ENCODE data around the gene TYK2.
"Not testable (repeated sequence)": the region's sequence is repeated elsewhere in the genome, so short reads cannot be mapped to it uniquely, and the experiment has no call there.

The TYK2 gene

DNA sequence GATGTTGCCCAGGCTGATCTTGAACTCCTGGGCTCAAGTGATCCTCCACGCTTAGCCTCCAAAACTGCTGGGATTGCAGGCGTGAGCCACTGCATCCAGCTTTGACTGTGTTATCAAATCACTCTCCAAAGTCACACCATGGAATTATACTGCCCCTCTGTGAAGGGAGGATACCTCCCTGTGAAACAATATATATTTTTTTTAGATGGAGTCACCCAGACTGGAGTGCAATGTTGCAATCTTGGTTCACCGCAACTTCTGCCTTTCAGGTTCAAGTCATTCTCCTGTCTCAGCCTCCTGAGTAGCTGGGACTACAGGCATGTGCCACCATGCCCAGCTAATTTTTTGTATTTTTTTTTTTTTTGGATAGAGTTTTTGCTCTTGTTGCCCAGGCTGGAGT is 7.7 kb downstream of the TYK2 start:
- DNase-seq (ENCODE audit: low read depth) = no peak

- DNase-seq (ENCODE audit: low read depth) = no peak
Measured at GRCh38 chr19:10368101-10368803, 12.1 kb downstream of the TYK2 start.

- DNase-seq (ENCODE audit: low read depth) = not testable (repeated sequence)
Measured at GRCh38 chr19:10366950-10367512, 13.3 kb downstream of the TYK2 start.

- DNase-seq (ENCODE audit: low read depth) = no peak
Measured at GRCh38 chr19:10365518-10365917, 14.9 kb downstream of the TYK2 start.

- no peak for DNase-seq (ENCODE audit: low read depth)
Measured at GRCh38 chr19:10364644-10365043, 15.7 kb downstream of the TYK2 start.

DNA sequence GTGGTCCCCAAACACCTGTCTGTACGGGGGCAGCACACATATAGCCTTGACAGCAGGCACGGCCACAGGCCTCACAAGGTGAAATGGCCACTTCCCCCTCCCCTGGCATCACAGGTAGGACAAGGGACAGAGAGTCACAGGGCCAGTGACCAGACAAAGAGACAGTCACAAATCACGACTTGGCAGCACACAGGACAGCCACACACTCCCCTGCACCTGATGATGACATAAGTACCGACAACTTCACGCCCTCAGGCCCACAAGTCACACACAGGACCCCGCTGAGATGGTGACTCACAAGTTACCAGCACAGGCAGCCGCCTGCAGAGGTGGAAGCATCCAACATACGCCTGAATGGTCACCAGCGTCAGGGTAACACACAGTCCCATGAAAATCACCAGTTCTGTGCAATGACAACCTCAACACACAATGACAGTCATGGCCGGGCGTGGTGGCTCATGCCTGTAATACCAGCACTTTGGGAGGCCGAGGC is 16.5 kb downstream of the TYK2 start:
- DNase-seq (ENCODE audit: low read depth) = no peak

DNA sequence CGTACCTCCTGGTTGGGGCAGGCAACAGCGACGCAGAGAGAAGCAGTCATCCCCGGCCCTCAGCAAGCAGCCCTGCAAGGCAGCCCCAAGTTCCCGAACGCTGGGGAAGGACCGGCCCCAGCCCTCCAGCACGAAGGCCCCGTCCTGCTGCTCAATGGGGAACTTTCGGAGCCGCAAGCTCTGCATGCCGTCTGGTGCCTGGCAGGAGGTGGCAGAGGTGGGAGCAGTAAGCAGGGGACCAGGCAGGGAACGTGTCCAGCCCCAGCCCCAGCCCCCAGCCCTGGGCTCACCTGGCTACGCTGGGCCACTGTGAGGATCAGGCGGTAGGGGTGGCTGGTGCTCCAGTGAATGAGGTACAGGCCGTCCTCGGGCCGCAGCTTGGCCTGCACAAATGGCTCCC is 18.1 kb downstream of the TYK2 start:
- no peak for DNase-seq (ENCODE audit: low read depth)

GRCh38 chr19:10361569-10362011 is 18.8 kb downstream of the TYK2 start:
- no peak for DNase-seq (ENCODE audit: low read depth)

DNA sequence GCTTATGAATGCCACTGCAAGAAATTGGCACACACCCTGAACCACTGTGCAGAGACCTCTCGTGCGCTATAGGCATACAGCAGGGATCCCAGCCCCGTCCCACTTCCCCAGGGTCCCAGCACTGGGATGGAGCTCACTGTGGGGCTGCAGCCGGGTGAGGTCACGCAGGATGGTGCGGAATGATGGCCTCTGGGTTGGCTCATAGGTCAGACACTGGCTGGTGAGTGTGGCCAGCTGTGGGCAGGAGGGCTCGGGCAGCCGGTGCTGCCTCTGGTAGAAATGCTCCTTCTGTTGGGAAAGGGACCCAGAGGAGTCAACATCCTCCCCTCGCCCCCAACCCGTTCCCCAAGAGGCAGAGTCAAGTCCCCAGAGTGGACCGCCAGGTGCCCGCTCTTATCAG is 23.9 kb downstream of the TYK2 start:
- DNase-seq (ENCODE audit: low read depth) = no peak

DNA sequence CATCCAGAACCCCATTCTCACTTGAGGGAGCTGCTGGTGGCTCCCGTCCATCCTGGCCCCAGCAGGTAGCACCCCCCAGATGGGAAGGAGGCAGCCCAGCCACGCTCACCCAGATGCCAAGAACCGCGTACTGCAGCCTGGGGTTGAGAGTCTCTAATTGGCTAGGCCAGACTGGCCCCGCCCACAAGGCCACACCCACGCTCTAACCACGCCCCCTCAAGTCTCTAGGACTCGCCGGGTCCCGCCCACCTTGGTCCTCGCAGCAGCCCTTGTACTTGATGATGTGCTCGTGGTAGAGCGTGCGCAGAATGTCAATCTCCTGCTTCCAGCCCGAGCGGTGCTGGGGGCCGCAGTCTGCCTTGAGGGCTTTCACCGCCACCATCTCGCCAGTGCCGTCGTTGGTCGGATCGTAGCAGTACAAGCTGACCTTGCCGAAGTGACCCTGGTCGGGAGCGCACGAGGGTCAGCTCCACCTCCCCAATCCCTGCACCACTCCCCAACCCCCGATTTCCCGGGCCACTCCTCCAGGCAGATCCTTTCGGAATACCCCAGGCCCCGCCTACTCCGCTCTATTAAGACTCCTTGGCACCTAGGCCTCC is 26.5 kb downstream of the TYK2 start:
- no peak for DNase-seq (ENCODE audit: low read depth)

- DNase-seq (ENCODE audit: low read depth) = no peak
Measured at GRCh38 chr19:10352764-10353671, 27.4 kb downstream of the TYK2 start.

- peak; percentile 57 for DNase-seq (ENCODE audit: low read depth)
Measured at GRCh38 chr19:10346509-10346908, 33.9 kb downstream of the TYK2 start.

DNA sequence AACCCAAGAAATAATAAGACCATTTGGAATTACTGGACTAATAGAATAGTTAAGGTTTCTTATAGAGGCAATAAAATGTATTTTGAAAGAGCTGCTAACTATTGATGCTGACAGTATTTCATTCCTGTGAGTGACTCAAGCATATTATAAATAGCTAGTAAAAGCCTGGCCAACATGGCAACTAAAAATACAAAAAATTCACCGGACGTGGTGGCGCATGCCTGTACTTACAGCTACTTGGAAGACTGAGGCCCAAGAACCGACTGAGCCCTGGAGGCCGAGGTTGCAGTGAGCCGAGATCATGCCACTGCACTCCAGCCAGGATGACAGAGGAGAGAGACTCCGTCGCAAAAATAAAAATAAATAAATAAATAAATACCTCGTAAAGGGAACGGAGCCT is 35.6 kb downstream of the TYK2 start:
- no peak for DNase-seq (ENCODE audit: low read depth)

DNA sequence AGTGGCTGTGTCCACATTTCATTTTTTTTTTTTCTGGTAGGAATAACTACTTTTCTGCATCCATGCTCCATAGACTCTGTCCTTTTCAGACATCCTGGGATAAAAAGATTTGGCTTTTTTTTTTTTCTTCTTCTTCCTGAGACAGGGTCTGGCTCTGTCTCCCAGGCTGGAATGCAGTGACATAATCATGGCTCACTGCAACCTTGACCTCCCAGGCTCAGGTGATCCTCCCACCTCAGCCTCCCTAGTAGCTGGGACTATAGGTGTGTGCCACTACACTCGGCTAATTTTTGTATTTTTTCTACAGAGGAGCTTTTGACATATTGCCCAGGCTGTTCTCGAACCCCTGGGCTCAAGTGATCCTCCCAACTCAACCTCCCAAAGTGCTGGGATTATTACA is 36.9 kb downstream of the TYK2 start:
- no peak for DNase-seq (ENCODE audit: low read depth)

- no peak for DNase-seq (ENCODE audit: low read depth)
Measured at GRCh38 chr19:10339977-10340376, 40.4 kb downstream of the TYK2 start.

- DNase-seq (ENCODE audit: low read depth) = no peak
Measured at GRCh38 chr19:10339380-10339960, 40.9 kb downstream of the TYK2 start, which contains the start of gene ICAM3. Gene ICAM3, minus strand, starts transcription at chr19:10339624. Its CDS starts 10 bp downstream, at chr19:10339614.

- no peak for DNase-seq (ENCODE audit: low read depth)
Measured at GRCh38 chr19:10338940-10339339, 41.4 kb downstream of the TYK2 start.

DNA sequence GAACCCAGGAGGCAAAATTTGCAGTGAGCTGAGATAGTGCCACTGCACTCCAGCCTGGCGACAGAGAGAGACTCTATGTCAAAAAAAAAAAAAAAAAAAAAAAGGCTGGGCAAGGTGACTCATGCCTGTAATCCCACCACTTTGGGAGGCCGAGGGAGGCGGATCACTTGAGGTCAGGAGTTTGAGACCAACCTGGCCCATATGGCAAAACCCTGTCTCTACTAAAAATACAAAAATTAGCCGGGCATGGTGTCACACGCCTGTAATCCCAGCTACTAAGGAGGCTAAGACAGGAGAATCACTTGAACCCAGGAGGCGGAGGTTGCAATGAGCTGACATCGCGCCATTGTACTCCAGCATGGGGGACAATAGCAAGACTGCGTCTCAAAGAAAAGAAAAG is 43.6 kb downstream of the TYK2 start:
- not testable (repeated sequence) for DNase-seq (ENCODE audit: low read depth)

DNA sequence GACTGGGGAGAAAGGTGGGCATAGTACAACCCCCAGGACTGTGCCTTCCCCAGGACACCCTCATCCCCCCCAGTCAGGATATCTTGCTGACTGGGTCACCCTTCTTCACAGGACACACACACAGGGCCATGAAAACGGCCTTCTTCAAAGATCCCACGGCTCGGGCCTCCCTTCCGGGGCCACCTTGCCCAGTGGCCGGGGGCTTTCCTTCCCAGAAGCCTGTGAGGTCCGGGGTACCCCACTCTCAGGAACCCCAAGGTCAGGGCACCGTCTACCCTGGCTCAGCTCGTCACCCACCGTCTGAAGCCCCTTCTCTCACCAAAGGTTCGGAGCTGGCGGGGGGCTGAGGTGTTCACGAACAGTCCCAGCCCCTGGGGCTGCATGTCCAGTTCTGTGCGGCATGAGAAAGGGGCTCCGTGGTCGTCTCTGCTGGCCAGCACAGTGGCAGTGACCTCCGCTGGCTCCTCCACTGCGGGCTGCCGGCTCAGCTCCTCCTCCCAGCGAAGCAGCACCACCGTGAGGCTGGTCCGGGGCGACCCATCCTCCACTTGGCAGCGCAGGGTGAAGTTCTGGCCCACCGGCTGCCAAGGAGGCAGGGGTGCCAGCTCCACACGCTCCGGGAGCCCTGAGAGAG is 44.9 kb downstream of the TYK2 start:
- no peak for DNase-seq (ENCODE audit: low read depth)

- peak; percentile 96 for DNase-seq (ENCODE audit: low read depth)
Measured at GRCh38 chr19:10334588-10335351, 45.6 kb downstream of the TYK2 start.

Data from fibroblast of gingiva (primary cell).